ENCODE results near the gene CLEC4E. TPM values are rescaled to one million over a fixed set of nuclear protein-coding genes. Genes with fewer than 3 reads are reported as not detected.
"Not testable (repeated sequence)": the region's sequence is repeated elsewhere in the genome, so short reads cannot be mapped to it uniquely, and the experiment has no call there.

The CLEC4E gene
- total RNA-seq, 1 experiment from 2014 or later = not detected

- H4K20me1 ChIP-seq (ENCODE audit: insufficient read depth); H3F3A ChIP-seq (ENCODE audit: insufficient read depth, low read depth); BruUV-seq (replicated peaks); H3K4me3 ChIP-seq; H3K27ac ChIP-seq; H3K9me2 ChIP-seq (ENCODE audit: insufficient read depth); H3K79me2 ChIP-seq (ENCODE audit: low read depth); POLR2A ChIA-PET (ENCODE audit: unreplicated experiment); H3K36me3 ChIP-seq (ENCODE audit: low read depth); H3K4me2 ChIP-seq; H3K4me1 ChIP-seq (replicated peaks; ENCODE audit: insufficient read depth); H3K9me3 ChIP-seq (ENCODE audit: insufficient read depth, low read depth); CTCF ChIA-PET; intact Hi-C loops (cut with micrococcal nuclease; ENCODE audit: unreplicated experiment); H2AFZ ChIP-seq: not testable (repeated sequence)
- TF ChIP-seq CTCF (conservative IDR thresholded peaks at IDR 0.05) = peak; percentile 52
- H3K27me3 ChIP-seq (ENCODE audit: insufficient read depth, low read depth) = peaks cover 38% of the 10 kb centered on the region
- DNase-seq = peak in 1 of 2 experiments; percentile 41
Observed at GRCh38 chr12:8537820-8538219, 2.9 kb downstream of the CLEC4E start.

- no peaks in the 10 kb centered on the region for H4K20me1 ChIP-seq (ENCODE audit: insufficient read depth)
- intact Hi-C loops (cut with micrococcal nuclease; ENCODE audit: unreplicated experiment) = no loop called here
- POLR2A ChIA-PET (ENCODE audit: unreplicated experiment) = no interaction called here
- no peaks in the 10 kb centered on the region for H3K4me1 ChIP-seq (replicated peaks; ENCODE audit: insufficient read depth)
- no peak overlapping the region for H3K4me2 ChIP-seq
- peaks cover 56% of the 10 kb centered on the region for H3K27me3 ChIP-seq (ENCODE audit: insufficient read depth, low read depth)
- H3K36me3 ChIP-seq (ENCODE audit: low read depth) = no peaks in the 10 kb centered on the region
- no peaks in the 10 kb centered on the region for H3K9me3 ChIP-seq (ENCODE audit: insufficient read depth, low read depth)
- H3F3A ChIP-seq (ENCODE audit: insufficient read depth, low read depth) = no peaks in the 10 kb centered on the region; the same call in 1 of the 2 replicates
- H3K4me3 ChIP-seq = no peak overlapping the region
- no peak for DNase-seq
- H3K9me2 ChIP-seq (ENCODE audit: insufficient read depth) = no peaks in the 10 kb centered on the region
- no peak overlapping the region for H2AFZ ChIP-seq
- no peaks in the 10 kb centered on the region for H3K79me2 ChIP-seq (ENCODE audit: low read depth)
- no TSS peak for BruUV-seq (replicated peaks)
- no peak overlapping the region for H3K27ac ChIP-seq
- TF ChIP-seq CTCF (conservative IDR thresholded peaks at IDR 0.05) = no peak
- no peak for TF ChIP-seq EZH2 (IDR thresholded peaks at IDR 0.05; ENCODE audit: low read depth)
- CTCF ChIA-PET = no interaction called here
Observed at GRCh38 chr12:8532045-8532444, 8.7 kb downstream of the CLEC4E start.

DNA sequence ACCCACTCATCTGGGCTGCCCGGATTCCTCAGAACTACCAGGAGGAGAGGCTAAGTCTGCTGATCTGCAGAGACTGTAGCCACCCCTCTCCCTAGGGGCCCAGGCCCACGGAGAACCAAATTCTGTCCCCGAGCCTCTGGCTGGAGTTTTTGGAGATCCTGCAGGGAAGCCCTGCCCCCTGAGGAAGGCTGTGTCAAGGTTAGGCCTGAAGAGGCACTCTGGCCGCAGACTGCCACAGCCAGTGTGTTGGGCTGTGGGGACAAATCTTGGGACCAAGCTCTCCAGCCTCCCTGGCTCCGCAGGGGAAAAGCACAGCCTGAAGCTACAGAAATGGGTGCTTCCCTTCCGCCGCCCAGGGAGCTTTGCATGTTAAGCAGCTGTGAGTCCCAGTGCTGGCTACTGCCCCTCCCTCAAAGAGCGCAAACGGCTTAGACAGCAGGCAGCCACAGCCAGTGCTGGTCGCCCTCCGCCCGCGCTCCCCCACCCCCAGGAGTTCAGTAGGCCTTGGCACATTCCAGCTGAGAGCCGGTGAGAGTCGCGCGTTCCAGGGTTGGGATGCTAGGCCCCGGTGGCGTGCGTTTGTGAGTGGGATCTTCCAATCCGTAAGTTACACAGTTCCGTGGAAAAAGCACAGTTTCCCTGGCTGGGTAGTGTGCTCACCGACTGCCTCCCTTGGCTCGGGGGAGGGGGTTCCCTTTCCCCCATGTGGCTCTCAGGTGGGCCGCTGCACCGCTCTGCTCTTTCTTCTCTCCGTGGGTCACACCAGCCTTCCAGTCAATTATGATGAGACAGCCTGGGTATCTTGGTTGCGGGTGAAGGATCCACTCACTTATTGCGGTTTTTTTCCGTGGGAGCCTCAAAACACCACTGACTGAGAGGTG is 13.2 kb downstream of the CLEC4E start:
- CTCF ChIA-PET = interaction anchor here (0.7 kb wide), 1 partner anchor 234 kb away, joined by 4 read pairs; no protein-coding TSS in a partner anchor
- Histone ChIP-seq H3K4me3 (no peak overlapping the region), H3K9me2 (ENCODE audit: insufficient read depth) (no peaks in the 10 kb centered on the region), H3F3A (ENCODE audit: insufficient read depth, low read depth) (no peaks in the 10 kb centered on the region; the same call in 1 of the 2 replicates), H3K4me1 (replicated peaks; ENCODE audit: insufficient read depth) (no peaks in the 10 kb centered on the region), H3K27ac (no peak overlapping the region), H3K27me3 (ENCODE audit: insufficient read depth, low read depth) (peaks cover 33% of the 10 kb centered on the region), H3K79me2 (ENCODE audit: low read depth) (no peaks in the 10 kb centered on the region), H4K20me1 (ENCODE audit: insufficient read depth) (no peaks in the 10 kb centered on the region), H2AFZ (no peak overlapping the region), H3K9me3 (ENCODE audit: insufficient read depth, low read depth) (no peaks in the 10 kb centered on the region), H3K4me2 (no peak overlapping the region), H3K36me3 (ENCODE audit: low read depth) (no peaks in the 10 kb centered on the region)
- POLR2A ChIA-PET (ENCODE audit: unreplicated experiment) = no interaction called here
- intact Hi-C loops (cut with micrococcal nuclease; ENCODE audit: unreplicated experiment) = no loop called here
- no TSS peak for BruUV-seq (replicated peaks)
- no peak for DNase-seq
- TF ChIP-seq CTCF (conservative IDR thresholded peaks at IDR 0.05) (no peak), EZH2 (IDR thresholded peaks at IDR 0.05; ENCODE audit: low read depth) (no peak)
